Measurements from ENCODE around the gene MAGEB17.
"Not testable (repeated sequence)": the region's sequence is repeated elsewhere in the genome, so short reads cannot be mapped to it uniquely, and the experiment has no call there.

Gene MAGEB17, protein sequence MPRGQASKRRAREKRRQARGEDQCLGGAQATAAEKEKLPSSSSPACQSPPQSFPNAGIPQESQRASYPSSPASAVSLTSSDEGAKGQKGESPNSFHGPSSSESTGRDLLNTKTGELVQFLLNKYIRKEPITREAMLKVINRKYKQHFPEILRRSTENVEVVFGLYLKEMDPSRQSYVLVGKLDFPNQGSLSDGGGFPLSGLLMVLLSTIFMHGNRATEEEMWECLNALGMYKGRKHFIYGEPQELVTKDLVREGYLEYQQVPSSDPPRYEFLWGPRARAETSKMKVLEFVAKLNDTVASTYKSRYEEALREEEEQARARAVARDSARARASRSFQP

GRCh38 chrX:16167181-16167580, at the start of gene MAGEB17:
Gene MAGEB17 (plus strand): TSS chrX:16167481. CDS start chrX:16170383, 2,902 bp downstream.
- no peak for DNase-seq

DNA sequence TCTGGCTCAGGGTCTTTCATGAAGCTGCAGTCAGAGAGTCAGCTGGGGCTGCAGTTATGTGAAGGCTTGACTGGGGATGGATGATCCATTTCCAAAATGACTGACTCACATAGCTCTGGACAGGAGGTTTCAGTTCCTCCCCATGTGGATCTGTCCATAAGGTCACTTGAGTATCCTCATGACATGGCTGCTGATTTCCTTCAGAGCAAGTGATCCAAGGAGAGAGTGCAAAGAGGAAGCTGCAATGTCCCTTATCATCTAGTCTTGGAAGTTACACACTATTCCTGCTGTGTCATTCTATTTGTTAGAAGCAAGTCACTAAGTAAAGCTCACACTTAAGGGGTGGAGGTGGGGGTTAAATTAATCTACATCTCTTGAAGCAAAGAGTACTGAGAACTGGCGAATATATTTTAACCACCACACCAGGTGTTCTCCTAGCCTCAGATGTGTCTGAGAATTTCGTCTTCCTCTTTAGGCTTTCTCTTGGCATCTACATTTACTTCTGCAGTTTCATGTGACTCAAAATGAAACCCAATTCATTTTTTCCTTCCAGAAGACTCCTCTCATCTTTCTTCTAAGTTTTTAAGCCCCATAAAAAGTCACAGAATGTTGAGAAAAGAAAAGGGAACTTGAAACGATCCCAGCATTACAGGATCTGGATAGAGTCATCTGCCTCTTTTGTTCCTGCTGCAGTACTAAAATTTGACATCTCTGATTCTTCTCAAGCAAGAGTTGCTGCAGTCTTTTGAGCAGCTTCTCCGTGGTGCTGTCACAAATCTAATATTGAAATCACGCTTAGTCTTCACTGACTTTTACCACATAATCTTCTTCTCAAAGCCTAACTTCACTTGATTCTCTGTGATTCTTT, 47.7 kb upstream of the MAGEB17 start:
- no peak for DNase-seq

GRCh38 chrX:16120431-16120830, 46.9 kb upstream of the MAGEB17 start:
- no peak for DNase-seq

DNA sequence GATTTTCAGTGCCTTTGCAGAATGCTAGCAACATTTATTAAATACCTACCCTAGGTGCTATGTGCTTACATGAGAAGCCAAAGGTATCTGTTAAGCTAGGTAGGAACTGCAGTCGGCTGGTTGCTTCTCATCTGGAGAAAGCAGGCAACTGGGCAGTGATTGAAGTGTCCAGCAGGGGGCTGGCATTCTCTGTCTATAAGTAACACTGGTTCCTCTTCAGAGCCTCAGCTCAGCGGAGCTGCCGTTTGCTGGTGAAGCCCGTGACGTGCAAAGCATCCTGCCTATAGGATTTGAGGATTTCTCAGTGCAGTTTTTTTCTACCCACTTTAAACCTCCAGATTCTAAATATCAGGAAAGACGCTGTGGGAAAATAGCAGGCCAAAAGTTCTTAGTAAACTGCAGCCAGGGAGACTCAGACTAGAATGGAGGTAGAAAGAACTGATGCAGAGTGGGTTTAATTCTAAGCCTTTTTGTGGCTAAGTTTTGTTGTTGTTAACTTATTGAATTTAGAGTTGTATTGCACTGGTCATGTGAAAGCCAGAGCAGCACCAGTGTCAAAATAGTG, 44.0 kb upstream of the MAGEB17 start, which contains the start of gene GRPR:
Gene GRPR, plus strand, starts transcription at position 344 of the 565 bp plus-strand sequence. CDS start 389 bp downstream, outside the sequence.
- peak; percentile 24 for DNase-seq

DNA sequence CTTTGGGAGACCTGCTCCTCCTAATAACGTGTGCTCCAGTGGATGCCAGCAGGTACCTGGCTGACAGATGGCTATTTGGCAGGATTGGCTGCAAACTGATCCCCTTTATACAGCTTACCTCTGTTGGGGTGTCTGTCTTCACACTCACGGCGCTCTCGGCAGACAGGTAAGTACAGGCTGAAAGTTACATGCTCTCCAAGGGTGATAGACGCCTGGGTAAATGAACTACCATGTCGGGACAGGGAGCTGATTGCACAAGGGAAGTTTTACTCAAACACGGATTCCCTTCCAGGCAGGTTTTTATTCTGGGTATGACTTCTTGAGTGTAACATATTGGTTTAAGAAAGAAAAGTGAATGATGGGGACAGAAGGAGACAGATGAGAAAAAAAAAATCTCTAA, 43.1 kb upstream of the MAGEB17 start:
- DNase-seq: no peak

- DNase-seq: no peak
These were observed 41.6 kb upstream of the MAGEB17 start for GRCh38 chrX:16125520-16126149.

GRCh38 chrX:16130707-16131106, 36.6 kb upstream of the MAGEB17 start:
- DNase-seq: no peak

GRCh38 chrX:16134936-16135335, 32.3 kb upstream of the MAGEB17 start:
- no peak for DNase-seq

- no peak for DNase-seq
These were observed 31.2 kb upstream of the MAGEB17 start for GRCh38 chrX:16136080-16136479.

- DNase-seq: no peak
These were observed 29.7 kb upstream of the MAGEB17 start for GRCh38 chrX:16137416-16138107.

DNA sequence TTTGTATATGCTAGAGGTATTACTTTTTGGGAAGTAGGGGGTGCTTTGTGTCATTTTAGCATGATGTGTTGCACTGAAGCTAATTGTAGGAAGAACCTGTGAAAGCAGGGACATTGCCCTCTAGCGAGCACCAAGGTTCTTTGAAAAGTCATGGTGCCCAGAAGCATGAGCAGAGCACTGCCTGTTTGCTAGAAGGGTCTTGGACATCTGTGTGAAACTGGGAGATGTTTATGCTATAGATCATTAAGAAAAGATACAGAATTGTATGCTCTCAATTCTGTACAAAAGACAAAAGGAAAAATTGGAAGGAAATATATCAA, 29.2 kb upstream of the MAGEB17 start:
- DNase-seq: no peak

DNA sequence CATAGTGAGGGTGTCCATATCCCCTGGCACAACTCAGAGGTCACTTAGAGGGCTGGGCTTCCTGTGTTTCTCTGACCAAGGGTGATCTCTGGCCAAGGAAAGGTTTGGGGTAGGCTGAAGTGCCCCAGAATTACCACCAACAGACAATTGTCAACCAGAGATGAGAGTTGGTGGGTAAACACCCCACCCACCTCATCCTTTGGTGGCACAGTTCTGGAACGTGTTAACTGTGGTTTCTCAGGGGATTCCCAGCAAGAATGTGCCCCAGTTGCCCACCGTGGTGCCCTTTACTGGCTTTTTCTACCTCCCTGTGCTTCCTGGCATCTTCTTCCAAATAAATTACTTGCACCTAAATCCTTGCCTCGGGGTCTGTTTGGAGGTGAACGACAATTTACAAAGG, 26.8 kb upstream of the MAGEB17 start:
- no peak for DNase-seq

DNA sequence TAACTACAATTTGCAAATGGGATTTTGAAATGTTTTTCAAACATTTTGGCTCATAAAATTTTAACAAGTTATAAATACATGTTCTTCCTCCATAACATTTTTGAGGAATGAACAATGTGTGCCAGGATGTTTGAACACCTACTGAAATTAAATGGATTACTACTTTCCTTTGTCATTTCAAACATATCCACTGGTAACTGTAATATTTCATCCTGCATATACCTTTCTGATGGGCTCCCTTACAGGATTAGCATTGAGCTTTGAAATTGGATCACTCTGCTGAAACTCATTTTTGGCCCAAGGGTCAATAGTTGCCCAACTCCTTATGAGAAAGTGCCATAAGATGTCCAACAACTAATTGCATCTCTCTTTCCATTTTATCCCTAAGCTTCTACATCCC, 26.3 kb upstream of the MAGEB17 start:
- no peak for DNase-seq

GRCh38 chrX:16141422-16142245, 25.6 kb upstream of the MAGEB17 start:
- DNase-seq: no peak

DNA sequence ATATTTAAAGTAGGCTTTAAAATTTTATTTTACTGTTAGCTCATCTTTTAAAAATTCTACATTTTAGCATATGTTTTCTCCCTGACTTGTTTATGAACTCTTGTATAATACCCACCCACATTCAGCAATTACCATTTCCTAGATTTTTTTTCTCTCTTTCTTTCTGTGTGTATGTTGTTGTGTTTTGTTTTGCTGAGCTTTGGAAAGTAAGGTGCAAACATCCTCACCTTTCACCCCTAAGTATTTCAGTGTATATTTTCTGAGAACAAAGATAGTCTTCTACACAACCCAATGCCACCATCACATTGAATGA, 25.1 kb upstream of the MAGEB17 start:
- DNase-seq: no peak

- no peak for DNase-seq
These were observed 23.3 kb upstream of the MAGEB17 start for GRCh38 chrX:16143968-16144367.

DNA sequence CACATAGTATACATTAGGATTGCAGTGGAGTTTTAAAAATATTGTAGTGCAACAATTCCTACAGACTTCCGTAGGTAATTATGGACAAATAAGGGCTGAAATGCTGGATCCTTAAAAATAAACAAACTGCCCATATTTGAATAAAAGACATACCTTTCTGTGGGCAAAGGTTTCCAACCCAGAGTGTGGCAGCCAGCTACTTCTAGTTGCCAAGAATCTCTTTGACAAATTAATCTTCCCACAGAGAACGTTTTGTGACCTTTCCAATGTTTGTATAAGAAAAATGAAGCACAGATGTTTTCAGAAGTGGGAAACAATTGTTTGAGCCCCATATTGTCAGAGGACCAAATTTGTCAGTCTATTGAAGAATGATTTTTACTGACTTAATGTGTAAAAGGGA, 22.9 kb upstream of the MAGEB17 start:
- no peak for DNase-seq

GRCh38 chrX:16145093-16145492, 22.2 kb upstream of the MAGEB17 start:
- not testable (repeated sequence) for DNase-seq

GRCh38 chrX:16145656-16146055, 21.6 kb upstream of the MAGEB17 start:
- DNase-seq: no peak

DNA sequence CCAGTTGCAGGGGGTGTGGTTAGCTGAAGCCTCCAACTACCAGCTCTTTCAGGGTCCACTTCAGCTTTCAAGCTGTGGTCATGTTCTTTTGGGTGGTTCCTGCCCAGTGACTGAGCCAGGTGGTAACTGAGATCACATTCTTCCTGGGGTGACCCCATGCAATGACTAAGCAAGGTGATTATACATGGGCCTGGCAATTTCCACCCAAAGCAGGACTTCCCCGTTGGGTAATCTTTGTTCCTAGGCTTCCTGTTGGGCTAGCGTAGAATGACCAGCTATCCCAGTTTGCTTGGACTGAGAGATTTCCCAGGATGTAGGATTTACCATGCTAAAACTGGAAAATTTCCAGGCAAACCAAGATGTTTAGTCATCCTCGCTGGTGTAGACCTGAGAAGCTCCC, 18.4 kb upstream of the MAGEB17 start:
- DNase-seq: no peak

DNA sequence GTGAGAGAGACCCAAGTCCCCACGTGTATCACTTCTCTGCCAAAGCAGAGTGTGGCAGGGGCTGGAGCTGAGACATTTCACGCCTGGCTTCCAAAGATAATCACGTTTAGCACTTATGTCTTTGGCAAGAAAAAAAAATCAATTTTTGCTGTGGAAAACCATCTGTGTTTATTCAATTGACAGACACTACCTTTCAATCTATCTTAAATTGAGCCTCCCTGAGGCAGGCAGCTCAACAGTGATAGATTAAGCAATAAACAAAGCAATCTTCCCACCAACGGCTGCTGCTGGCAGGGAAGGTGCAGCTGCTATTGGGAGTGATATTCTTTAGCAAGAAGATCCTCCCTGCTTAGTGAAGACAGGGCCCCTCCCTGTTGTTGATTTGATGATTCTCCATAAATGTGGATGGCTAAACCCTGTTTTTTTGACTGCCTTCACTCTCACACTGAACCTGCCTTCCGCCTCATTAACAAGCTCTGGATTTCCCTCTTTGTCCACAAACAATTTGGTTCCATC, 11.6 kb upstream of the MAGEB17 start:
- DNase-seq: no peak

Measured in activated effector memory CD4-positive, alpha-beta T cell treated with Interleukin-2 at 50 U/mL for 16 hours (primary cell).